GM18519 (cell line): ENCODE measurements around the gene FBXO22.

ENCODE experiments used
- ATAC-seq: cut with Tn5 transposase; IDR thresholded peaks from one replicate; pipeline ENCODE4 v1.9.1; 2021; ENCODE audit warnings: mild to moderate bottlenecking, moderate library complexity; ENCODE audit not compliant: unreplicated experiment, low FRiP score

FBXO22 gene

DNA sequence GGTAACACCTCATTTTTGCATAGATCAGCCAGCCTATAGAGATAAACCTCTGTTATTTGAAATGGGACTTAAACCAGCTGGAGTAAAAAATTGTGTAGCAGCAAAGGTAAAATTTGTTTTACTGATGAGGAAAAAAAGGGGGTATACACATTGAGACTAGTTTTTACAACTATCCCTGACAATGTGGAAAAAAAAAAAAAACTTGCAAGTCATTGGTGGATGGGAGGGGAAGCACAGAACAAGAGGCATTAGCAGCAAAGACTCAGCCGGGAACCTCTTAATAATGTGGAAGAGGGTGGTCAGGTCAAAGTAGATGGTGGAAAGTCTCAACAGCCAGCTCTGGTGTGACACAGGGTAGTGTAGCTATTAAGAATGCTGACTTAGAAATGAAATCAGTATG is 14.5 kb downstream of the FBXO22 start:
- no peak for ATAC-seq

DNA sequence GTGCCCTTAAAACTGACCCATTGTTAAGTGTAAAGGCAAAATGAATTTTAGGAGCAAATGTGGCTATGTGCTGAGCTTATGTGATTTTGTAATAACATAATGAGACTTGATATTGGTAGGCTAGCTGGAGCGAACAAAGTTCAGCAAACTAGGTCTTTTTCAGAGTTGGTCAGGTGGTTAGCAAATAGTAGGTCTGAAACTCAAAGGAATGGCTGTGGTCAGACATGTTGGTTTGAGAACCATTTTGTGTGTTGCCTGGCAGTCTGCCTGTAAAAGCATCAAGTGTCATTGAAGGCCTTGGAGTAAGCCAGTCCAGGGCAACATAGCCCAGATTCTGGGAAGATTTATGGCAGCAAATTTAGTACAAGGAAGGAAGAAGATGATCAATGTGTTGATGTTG is 16.4 kb downstream of the FBXO22 start:
- no peak for ATAC-seq

DNA sequence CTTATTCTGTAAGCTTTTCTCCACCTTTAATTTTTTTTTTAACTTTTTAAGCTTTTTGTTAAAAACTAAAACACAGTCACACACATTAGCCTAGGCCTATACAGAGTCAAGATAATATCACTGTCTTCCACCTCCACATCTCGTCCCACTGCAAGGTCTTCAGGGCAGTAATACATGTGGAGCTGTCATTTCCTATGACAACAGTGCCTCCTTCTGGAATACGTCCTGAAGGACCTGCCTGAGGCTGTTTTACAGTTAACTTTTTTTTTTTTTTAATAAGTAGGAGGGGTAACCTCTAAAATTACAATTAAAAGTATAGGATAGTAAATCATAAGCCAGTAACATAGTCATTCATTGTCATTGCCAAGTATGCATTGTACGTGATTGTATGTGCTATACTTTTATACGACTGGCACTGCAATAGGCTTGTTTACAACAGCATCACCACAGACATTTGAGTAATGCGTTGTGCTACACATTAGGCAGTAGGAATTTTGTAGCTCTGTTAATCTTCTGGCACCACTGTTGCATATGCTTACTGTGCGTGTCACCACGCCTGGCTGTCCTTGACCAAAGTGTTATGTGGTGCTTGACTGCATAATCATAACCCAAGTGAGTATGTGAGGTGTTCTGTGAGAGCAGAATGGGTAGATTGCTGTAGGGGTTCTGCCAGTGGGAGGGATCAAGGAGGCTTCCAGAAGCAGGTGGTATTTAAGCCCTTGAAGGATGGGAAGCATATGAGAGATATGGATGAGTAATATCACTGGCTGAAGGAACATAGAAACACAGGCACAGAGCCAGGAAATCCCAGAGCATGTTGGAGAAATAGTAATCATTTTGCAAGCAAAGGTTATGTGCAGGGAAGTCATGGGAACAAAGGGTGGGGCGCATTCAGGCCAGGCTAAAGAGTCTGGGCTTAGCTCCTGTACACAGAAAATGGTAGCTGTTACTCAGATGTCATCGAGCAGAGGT is 18.3 kb downstream of the FBXO22 start:
- no peak for ATAC-seq

DNA sequence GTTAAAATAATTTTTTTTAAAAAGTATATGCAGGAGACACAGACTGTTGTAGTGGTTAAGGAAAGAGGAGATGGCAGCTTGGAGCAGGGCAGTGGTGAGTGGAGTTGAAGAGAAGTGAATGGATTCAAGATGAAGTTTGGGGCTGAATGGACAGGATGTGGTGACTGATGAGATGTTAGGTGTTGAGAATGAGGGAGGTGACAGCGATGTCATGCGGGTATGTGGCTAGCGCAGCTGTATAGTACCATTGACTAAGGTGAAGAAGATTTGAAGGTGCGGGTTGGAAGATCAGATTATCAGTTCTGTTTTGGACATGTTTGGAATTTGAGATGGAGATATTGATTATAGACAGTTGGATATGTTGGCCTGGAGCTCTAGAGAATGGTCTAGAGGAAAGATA is 20.1 kb downstream of the FBXO22 start:
- ATAC-seq, result no peak

DNA sequence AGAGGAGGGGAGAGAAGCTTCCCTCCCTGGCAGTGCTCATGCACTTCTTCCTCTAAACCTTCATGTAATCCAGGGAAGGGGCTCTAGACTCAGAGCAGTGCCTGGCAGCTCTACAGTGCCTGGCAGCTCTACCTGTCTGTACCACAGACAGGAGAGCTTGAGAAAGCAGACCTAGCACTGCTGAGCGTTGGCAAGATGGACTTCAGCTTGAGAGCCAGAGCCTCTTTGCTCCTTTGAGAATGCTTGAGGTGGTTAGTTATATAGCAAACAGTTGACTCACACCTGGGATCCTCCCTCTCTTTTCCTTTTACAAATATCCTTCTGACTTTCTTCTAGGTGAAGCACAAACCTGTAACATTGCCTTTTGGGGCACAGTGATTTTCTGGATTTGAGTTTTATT is 20.9 kb downstream of the FBXO22 start:
- ATAC-seq, result no peak

DNA sequence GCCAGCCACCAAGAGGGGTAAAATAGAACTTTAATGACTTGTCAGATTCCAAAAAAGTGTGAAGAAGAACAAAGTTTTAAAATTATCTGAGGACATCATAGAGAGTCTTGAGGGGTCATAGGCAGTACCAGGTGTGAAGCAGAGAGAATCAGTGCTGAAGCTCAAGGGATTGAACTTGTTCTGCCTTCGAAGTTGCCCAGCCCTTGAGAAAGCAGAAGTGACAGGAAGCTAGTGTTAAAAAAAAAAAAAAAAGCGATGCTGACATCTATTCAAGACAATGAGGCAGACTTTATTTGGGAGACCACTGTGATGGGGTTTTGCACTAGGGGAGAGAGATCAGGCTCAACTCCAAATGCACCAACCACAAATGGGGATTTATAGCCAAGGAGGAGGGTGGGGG is 21.8 kb downstream of the FBXO22 start:
- ATAC-seq, result no peak

DNA sequence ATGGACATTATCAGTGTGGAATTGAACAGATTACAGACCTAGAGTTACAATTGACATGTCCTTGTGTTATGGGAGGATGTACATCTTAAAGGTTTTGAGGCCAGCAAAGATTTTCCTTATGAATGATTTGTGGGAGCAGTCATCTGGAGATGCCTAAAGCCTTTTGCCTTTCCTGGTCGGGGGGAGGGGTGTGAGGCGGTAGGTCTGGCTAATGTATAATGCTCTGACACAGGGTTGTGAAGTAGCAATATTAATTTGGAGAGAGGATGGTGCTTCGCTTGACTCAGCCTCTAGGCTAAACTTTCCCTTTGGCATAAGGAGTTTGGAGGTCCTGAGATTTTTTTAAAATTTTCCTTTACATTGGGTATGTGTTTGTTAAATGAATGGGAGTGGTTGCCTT is 23.3 kb downstream of the FBXO22 start:
- ATAC-seq, result no peak

DNA sequence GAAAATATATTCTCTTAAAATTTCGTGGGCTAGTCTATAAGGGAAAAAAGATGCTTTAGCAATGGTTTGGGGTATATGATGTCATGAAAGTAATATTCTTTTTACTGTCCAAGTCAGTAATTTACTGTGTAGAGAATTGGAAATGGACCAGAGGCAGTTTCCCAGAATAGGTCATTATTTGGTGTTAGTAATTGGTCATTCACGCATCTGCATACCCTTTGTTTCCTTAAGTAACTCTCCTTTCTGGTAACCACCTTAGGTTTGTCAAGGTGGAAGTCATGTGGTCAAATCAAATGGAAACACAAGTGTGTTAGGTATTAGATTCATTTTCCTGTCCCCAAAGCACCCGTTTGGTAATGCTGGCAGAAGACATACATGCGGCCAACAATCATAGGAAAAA is 23.9 kb downstream of the FBXO22 start:
- ATAC-seq, result no peak

DNA sequence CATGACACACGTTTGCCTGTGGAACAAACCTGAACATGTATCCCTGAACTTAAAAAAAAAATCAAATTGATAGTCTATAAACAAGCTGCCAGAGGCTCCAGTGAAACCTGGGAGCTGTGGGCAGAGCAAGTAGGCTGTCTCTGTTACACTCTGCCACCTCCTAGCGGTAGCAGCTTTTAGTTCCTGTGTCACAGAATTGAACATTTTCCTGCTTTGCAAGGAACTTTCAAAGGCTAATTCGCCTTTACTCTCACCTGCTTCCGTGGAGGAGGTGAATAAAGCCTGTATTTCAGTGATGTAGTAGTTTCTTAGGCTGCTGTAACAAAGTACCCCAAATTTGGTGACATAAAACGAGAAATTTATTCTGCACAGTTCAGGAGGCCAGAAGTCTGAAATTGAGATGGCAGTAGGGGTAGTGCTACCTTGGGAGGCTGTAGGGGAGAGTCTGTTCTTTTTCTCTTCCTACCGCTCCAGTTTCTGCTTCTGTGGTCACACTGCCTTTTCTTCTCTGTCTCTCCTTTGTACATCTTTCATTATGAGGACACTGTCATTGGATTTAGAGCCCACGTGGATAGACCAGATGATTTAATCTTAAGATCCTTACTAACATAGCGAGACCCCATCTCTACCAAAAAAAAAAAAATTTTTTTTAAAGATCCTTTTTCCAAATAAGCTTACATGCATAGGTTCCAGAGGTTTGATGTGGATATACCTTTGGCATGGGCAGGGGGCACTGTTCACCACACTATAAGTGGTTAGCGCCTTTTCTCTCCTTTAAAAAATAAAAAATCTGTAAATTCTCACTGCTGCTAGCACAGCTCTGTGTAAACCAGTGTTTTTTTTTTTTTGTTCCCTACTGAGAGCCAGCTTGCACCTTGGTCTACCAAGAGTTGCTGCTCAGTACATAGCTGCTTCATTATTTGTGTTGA is 25.3 kb downstream of the FBXO22 start:
- no peak for ATAC-seq

DNA sequence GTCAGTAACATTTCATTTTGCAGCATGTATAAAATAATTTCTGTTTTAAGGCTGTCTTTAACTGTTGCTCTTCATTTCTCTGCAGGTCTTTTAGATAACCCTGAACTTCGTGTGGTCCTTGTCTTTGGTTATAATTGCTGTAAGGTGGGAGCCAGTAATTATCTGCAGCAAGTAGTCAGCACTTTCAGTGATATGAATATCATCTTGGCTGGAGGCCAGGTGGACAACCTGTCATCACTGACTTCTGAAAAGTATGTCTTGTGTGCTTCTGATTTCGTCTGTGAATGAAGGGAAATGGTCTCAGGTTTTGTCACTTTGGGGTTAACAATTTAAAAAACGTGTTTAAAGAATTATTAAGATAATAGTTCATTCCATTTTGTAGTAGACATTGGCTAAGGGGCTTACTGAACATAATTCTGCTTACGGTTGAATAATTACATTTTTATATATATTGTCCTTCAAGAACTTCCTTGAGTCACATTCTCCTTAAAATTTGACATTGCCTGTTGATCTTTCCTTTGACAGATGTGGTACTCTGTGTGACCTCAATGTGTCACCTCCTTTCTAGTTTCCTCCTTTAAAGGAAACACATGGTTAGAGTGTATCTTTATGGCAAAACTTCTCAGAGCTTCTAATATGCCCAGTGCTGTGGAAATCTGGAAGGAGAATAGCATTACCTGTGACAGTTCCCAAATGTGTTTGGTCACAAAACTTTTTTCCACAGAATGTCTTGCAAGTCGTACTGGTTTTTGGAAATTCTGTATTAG is 26.3 kb downstream of the FBXO22 start:
- no peak for ATAC-seq

DNA sequence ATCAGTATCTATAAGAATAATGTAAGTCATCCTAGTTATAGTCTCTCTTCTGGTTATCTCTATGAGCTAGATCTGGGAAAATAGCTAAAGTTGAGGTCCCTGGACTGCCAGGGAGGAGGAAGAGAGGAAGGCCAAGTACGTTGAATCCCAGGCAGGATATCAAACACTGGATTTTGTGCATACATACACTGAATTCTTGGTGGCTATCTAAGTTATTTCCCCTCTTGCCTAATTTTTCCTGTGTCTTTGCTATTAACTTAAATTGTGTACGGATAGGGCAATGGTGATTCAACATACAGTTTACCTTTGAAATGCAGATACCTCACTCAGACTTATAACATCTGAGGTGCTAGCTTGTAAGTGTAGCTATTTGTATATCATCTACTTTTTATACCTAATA is 27.2 kb downstream of the FBXO22 start:
- ATAC-seq, result no peak

DNA sequence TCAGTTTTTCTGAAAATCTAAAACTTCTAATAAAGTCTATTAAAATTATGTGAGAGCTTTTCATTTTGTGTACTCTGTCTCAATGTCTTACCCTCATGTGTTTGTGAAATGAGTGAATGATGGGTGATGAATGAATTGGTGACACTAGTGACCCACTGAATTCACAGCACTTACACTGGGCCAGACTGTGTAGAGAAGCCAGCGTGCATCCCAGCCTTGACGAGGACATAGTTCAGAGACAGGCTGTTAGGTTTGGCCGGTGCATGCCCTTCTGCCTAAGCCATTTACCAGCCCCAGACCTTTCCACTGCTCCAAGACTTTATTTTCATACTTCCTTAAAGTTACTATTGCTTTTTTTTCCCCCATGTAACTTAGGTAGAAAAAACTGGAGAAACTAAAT is 38.8 kb downstream of the FBXO22 start:
- ATAC-seq, result no peak

DNA sequence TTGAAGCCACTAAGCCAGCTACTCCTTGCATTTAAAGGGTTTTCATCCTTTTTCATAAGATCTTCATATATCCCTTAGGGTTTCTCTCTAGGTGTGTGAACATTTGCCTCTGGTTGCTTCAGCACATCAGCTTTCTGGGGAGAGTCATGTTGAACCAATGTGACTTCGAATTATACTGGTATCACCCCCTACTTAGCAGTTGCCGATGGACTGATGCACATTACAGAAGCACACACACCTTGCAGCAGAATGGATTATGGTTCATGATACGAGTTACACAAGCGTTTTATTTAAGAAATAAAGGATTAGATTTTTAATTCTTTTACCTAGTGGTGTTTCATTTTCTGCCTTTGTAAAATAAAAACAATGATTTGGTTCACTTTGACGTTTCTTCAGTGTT is 39.6 kb downstream of the FBXO22 start:
- ATAC-seq, result no peak

DNA sequence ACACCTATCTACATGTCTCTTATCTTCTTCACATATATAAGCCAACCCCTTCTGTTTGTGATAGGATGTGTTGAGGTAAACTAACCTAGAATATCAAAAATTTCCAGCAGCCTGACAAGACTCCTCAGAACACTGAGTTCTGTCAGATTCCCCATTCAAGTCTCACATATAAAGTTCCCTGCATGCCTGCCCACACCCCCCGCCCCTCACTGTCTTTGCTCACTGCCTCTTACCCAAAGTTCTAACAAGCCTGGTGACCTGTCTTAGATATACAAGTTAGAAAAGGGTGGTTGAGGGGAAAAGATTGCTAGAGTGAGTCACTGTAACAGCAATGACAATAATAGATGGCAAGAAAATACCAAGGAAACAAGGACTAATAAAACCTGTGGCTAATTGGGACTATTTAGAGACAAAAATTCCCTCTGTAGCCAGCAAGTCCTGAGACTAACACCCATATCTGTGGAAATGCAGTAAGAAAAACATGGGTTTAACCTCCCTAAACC is 40.1 kb downstream of the FBXO22 start:
- no peak for ATAC-seq

DNA sequence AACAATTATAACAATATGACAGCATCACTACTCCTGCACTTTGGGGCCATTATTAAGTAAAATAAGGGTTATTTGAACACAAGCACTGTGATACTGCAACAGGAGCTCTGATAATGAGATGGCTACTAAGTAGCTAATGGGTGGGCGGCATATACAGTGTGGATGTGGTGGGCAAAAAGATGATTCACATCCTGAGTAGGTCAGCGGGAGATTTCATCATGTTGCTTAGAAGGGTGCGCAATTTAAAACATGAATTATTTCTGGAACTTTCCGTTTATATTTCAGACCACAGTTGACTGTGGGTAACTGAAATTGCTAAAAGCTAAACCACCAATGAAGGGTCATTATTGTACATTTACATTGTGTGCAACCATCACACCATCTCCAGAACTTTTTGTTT is 42.3 kb downstream of the FBXO22 start:
- no peak for ATAC-seq

DNA sequence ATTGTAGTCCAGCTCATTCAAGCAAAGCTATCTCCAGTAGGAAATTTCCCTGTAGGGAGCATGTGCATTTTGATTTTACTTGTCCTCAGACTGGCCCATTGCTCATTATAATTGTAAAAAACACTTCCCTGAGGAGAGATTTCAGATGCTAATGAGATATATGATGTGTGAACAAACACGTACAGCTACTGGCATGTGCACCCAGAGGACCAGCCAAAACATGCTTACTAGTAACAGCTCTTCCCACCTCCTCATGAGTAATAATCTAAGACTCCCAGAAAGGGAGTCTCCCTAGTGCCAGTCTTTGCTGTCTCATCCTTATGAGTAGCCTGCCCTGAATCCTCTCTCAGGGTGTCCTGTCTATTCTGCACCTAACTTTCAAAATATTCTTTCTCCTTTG is 43.4 kb downstream of the FBXO22 start:
- ATAC-seq, result no peak

DNA sequence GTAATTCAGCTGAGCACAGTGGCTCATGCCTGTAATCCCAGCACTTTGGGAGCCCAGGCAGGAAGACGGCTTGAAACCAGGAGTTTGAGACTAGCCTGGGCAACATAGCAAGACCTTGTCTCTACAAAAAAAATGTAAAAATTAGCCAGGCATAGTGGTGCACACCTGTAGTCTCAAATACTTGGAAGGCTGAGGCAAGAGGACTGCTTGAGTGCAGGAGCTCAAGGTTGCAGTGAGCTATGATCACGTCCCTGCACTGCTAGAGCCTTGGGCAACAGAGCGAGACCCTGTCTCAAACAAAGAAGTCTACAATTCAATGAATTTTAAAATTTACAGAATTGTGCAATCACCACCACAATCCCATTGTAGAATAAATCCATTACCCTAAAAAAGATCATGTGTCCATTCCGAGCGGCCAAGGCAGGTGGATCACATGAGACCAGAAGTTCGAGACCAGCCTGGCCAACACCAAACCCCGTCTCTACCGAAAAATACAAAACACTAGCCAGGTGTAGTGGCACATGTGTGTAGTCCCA is 45.2 kb downstream of the FBXO22 start:
- no peak for ATAC-seq

DNA sequence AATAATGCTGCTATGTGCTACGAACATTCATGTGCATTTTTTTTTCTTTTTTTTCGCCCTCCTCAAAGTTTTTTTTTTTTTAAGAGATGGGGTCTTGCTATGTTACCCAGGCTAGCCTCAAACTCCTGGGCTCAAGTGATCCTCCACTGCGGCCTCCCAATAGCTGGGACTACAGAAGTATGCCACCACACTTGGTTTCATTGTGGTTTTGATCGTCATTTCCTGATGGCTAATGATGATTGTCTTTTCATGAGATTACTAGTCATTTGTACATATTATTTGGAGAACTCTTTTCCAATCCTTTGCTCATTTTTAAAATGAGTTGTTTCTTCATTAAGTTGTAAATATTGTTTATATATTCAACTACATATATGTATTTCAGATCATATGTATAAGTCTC is 48.8 kb downstream of the FBXO22 start:
- no peak for ATAC-seq

DNA sequence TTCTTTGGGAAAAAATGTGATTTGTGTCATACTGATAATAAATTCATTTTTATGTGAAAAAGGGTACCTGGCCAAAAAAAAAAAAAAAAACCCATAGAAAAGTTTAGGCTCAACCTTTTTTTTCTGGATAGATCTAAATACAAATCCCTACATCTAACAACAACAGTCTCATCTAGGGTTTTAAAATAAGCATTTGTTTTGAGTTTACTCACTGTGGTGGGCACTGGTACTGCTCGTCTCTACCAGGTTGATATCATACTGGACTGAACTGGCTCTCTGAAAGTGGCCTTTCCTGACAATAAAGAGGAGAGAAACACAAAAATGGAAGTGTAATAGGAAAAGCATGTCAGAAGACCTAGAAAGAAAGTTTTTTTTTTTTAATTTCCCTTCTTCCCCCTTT is 52.0 kb downstream of the FBXO22 start:
- no peak for ATAC-seq

DNA sequence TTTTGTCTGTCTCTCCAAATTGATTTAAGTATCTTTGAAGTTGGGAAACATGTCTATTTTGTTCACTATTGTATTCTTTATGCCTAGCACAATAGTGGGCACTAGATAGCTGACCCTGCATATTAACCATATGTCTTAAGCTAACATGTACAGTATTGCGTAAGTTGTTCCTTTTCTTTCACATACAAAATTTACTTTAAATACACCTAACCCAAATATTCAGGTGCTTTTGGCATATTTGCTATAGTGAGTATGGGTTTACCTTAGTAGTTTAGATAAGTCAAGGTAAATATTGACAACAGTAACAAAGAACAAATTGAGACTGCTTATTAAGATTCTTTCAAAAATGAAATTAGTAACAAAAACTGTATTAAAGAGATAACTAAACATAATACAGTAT is 57.7 kb downstream of the FBXO22 start:
- no peak for ATAC-seq
